ENCODE measurements around the gene RPS4Y2. TPM values are rescaled to one million over a fixed set of nuclear protein-coding genes. Genes with fewer than 3 reads are reported as not detected.

The RPS4Y2 gene
- not detected for total RNA-seq
- not detected for polyA plus RNA-seq
- long read RNA-seq, donor 1 = 0 reads
- long read RNA-seq, donor 2 = 0 reads

DNA sequence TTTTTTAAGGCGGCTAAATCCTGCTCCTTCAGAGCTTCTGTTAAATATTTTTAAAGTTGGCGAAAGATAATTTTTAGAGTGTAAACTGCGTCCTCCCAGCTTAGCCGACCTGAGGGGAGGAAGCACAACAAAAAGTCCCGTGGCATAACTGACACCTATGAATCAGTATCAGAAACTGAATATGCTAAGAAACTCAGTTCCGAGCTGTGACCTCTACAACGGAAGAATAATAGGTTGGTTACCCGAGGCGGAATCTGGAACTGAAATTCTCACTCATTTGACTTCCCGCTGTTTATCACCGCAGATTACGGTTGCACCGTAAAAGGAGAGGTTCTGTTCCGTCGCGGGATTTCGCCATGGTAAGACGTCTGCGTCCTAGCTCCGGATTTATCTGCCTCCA lies at the start of gene RPS4Y2:
TSS of gene RPS4Y2 (plus strand) at position 301 of the 400 bp plus-strand sequence. CDS start at position 357, 56 bp downstream.
- no peak within 1 kb of the TSS for H3K4me3 ChIP-seq
- DNase-seq = no peak
- no peak for ATAC-seq
- no peaks in the 10 kb centered on the region for H3K27me3 ChIP-seq (ENCODE audit: insufficient read depth in 3 of 3, low read length in 2 of 3)
- 90% methylated on average over 20 of the region's 20 CpGs; no CpG with 5 or more reads in 1 of the 3 donors for WGBS, 3 donors
- no peaks in the 10 kb centered on the region for H3K36me3 ChIP-seq (ENCODE audit: insufficient read depth in 1 of 2, low read depth in 1 of 2)
- H3K9me3 ChIP-seq = no peaks in the 10 kb centered on the region
- no peak for TF ChIP-seq CTCF (IDR thresholded peaks at IDR 0.05)
- H3K4me1 ChIP-seq = no peaks in the 10 kb centered on the region
- intact Hi-C loops (cut with DNase I) = no loop called here
- H3K27ac ChIP-seq = no peak within 1 kb of the TSS

GRCh38 chrY:20714391-20714790 lies 41.5 kb upstream of the RPS4Y2 start:
- no peak overlapping the region for H3K27ac ChIP-seq
- H3K36me3 ChIP-seq (ENCODE audit: insufficient read depth in 1 of 2, low read depth in 1 of 2) = no peaks in the 10 kb centered on the region
- no peaks in the 10 kb centered on the region for H3K9me3 ChIP-seq
- H3K4me1 ChIP-seq = no peaks in the 10 kb centered on the region
- TF ChIP-seq CTCF (IDR thresholded peaks at IDR 0.05) = no peak
- WGBS, 3 donors = 72 to 73% methylated on average over 4 of the region's 4 CpGs; no CpG with 5 or more reads in 1 of the 3 donors
- H3K27me3 ChIP-seq (ENCODE audit: insufficient read depth in 3 of 3, low read length in 2 of 3) = no peaks in the 10 kb centered on the region
- DNase-seq = no peak
- intact Hi-C loops (cut with DNase I) = no loop called here
- H3K4me3 ChIP-seq = no peak overlapping the region
- no peak for ATAC-seq

DNA sequence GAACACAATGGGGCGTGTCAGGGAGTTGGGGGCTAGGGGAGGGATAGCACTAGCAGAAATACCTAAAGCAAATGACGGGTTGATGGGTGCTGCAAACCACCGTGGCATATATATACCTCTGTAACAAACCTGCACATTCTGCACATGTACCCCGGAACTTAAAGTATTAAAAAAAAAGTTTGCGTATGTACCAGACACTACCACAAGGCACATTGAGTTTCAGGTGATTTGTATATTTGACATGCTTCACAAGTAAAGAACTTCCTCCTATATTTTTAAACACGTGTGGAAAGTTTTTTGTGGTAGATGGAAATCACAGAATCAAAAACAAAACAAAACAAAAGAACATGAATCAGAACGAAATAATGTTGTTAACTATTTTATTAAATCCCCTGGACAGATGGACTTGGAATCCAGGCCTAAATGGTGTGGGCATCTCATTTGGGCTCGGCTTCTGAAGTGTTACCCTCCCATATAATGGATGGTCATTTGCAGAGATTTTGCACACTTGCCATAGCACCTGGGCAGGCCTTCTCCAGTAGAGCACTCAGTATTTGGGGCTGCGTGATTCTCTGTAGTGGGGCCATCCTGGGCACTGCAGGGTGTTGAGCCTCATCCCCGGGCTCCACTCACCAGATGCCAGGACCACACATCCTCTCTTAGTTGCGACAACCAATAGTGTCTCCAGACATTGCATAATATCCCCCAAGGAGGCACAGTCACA lies 29.6 kb upstream of the RPS4Y2 start:
- no peak overlapping the region for H3K27ac ChIP-seq
- H3K4me1 ChIP-seq = no peaks in the 10 kb centered on the region
- TF ChIP-seq CTCF (IDR thresholded peaks at IDR 0.05) = no peak
- intact Hi-C loops (cut with DNase I) = no loop called here
- no peaks in the 10 kb centered on the region for H3K9me3 ChIP-seq
- DNase-seq (no peak), ATAC-seq (no peak)
- no peaks in the 10 kb centered on the region for H3K36me3 ChIP-seq (ENCODE audit: insufficient read depth in 1 of 2, low read depth in 1 of 2)
- no peaks in the 10 kb centered on the region for H3K27me3 ChIP-seq (ENCODE audit: insufficient read depth in 3 of 3, low read length in 2 of 3)
- no peak overlapping the region for H3K4me3 ChIP-seq
- WGBS, 3 donors = 64 to 69% methylated on average over 11 of the region's 11 CpGs; no CpG with 5 or more reads in 1 of the 3 donors

GRCh38 chrY:20735200-20735599 lies 20.7 kb upstream of the RPS4Y2 start:
- H3K4me1 ChIP-seq = no peaks in the 10 kb centered on the region
- TF ChIP-seq CTCF (IDR thresholded peaks at IDR 0.05) = no peak
- no peaks in the 10 kb centered on the region for H3K27me3 ChIP-seq (ENCODE audit: insufficient read depth in 3 of 3, low read length in 2 of 3)
- H3K27ac ChIP-seq = no peak overlapping the region
- 33 to 37% methylated on average over 1 of the region's 1 CpG; no CpG with 5 or more reads in 1 of the 3 donors for WGBS, 3 donors
- H3K9me3 ChIP-seq = no peaks in the 10 kb centered on the region
- DNase-seq = no peak
- no peak overlapping the region for H3K4me3 ChIP-seq
- no peaks in the 10 kb centered on the region for H3K36me3 ChIP-seq (ENCODE audit: insufficient read depth in 1 of 2, low read depth in 1 of 2)
- intact Hi-C loops (cut with DNase I) = no loop called here
- ATAC-seq = no peak
